Tibial nerve (tissue), 4 donors: ENCODE measurements around the gene WNT6. TPM values are rescaled to one million over a fixed set of nuclear protein-coding genes. Genes with fewer than 3 reads are reported as not detected.

Experiments used
- DNase-seq, 2 donors: peaks; one replicate each; pipeline ENCODE4 v3.0.0-alpha.2; 2019; ENCODE audit warnings: low spot score in 2 of 2
- H3K27ac ChIP-seq, 4 donors: fragments of 200-600 bp; sonication (generic) in 3 of 4; one replicate each; pipeline ENCODE4 v1.5.1; 2017 to 2019; ENCODE audit warnings: mild to moderate bottlenecking in 1 of 4
- H3K27me3 ChIP-seq, 2 donors: fragments of 200-600 bp; sonication (generic) in 1 of 2; one replicate each; pipeline versions ENCODE4 v1.5.1 to v1.6.0; 2017 to 2019
- H3K36me3 ChIP-seq, 3 donors: fragments of 200-600 bp; sonication (generic); one replicate each; pipeline ENCODE4 v1.5.1; 2018 to 2019
- H3K4me1 ChIP-seq, 4 donors: fragments of 200-600 bp; sonication (generic) in 3 of 4; one replicate each; pipeline ENCODE4 v1.5.1; 2017 to 2019
- H3K4me3 ChIP-seq, 4 donors: fragments of 200-600 bp; sonication (generic) in 3 of 4; one replicate each; pipeline ENCODE4 v1.5.1; 2017 to 2019; ENCODE audit warnings: mild to moderate bottlenecking in 1 of 4, moderate library complexity in 1 of 4
- H3K9me3 ChIP-seq, 4 donors: fragments of 200-600 bp; sonication (generic) in 3 of 4; one replicate each; pipeline ENCODE4 v1.5.1; 2017 to 2019
- CTCF ChIP-seq, 5 experiments: fragments of 200-600 bp in 3 of 5; fragments of 450-650 bp in 2 of 5; sonication (generic) in 3 of 5; IDR thresholded peaks; one replicate each; pipeline ENCODE4 v1.5.1; 2016 to 2019; ENCODE audit warnings: antibody characterized with exemption in 5 of 5, mild to moderate bottlenecking in 3 of 5, moderate library complexity in 2 of 5
- EP300 ChIP-seq, 2 donors: sonication (generic); formaldehyde crosslinking; IDR thresholded peaks; one replicate each; pipeline ENCODE4 v1.6.1; 2017; ENCODE audit warnings: antibody characterized with exemption in 2 of 2, mild to moderate bottlenecking in 1 of 2
- POLR2A ChIP-seq, 2 donors: fragments of 450-650 bp; IDR thresholded peaks; one replicate each; pipeline ENCODE4 v1.6.1; 2017; ENCODE audit warnings: antibody characterized with exemption in 2 of 2, mild to moderate bottlenecking in 2 of 2, moderate library complexity in 2 of 2
- WGBS, 2 donors: methylation state at CpG; one replicate each; pipeline ENCODE4 v1.1.5; 2018; 5-methylcytosine and 5-hydroxymethylcytosine counted together
- total RNA-seq, 4 donors: library from RNA; depleted of rRNA; stranded (reverse); fragments of >200 nt; gene quantifications; one replicate each; pipeline ENCODE4 v1.1.0, GENCODE V29; 2016

Gene WNT6
- total RNA-seq, 4 donors from 2014 or later: 26.1 to 81.5 (median 48.2) TPM

- Histone ChIP-seq H3K4me1 (peaks cover 0 to 61% (median 31%) of the 10 kb centered on the region in 4 donors), H3K4me3 (peak overlapping the region in 2 of 4 donors; percentile 25 to 56), H3K27ac (peak overlapping the region in 1 of 4 donors; percentile 4), H3K9me3 (no peaks in the 10 kb centered on the region), H3K27me3 (peaks cover 0 to 66% of the 10 kb centered on the region in 2 donors), H3K36me3 (no peaks in the 10 kb centered on the region)
- no peak for DNase-seq
- 72 to 73% methylated on average over 3 to 4 of the region's 4 CpGs for WGBS, 2 donors
- no peak for TF ChIP-seq CTCF (IDR thresholded peaks at IDR 0.05)
- no peak for TF ChIP-seq EP300 (IDR thresholded peaks at IDR 0.05)
- no peak for TF ChIP-seq POLR2A (IDR thresholded peaks at IDR 0.05)
Measured at GRCh38 chr2:218882866-218883366, 23.3 kb downstream of the WNT6 start.

GRCh38 chr2:218883491-218884490, 24.2 kb downstream of the WNT6 start:
- H3K4me1 ChIP-seq: peaks cover 0 to 53% (median 30%) of the 10 kb centered on the region in 4 donors
- H3K9me3 ChIP-seq: no peaks in the 10 kb centered on the region
- H3K4me3 ChIP-seq: peak overlapping the region; percentile 22 to 56 (median 28)
- 21 to 24% methylated on average over 24 to 33 of the region's 89 CpGs for WGBS, 2 donors
- DNase-seq: no peak
- no peaks in the 10 kb centered on the region for H3K36me3 ChIP-seq
- peaks cover 0 to 58% of the 10 kb centered on the region in 2 donors for H3K27me3 ChIP-seq
- peak overlapping the region in 3 of 4 donors; percentile 38 to 76 (median 59) for H3K27ac ChIP-seq
- TF ChIP-seq CTCF (IDR thresholded peaks at IDR 0.05) (no peak), EP300 (IDR thresholded peaks at IDR 0.05) (no peak), POLR2A (IDR thresholded peaks at IDR 0.05) (no peak)

GRCh38 chr2:218884519-218884918, 24.9 kb downstream of the WNT6 start:
- 92 to 94% methylated on average over 2 of the region's 2 CpGs for WGBS, 2 donors

GRCh38 chr2:218885981-218886947, 26.7 kb downstream of the WNT6 start:
- Histone ChIP-seq H3K4me3 (no peak overlapping the region), H3K4me1 (peaks cover 0 to 29% (median 12%) of the 10 kb centered on the region in 4 donors), H3K36me3 (no peaks in the 10 kb centered on the region), H3K9me3 (no peaks in the 10 kb centered on the region), H3K27ac (no peak overlapping the region), H3K27me3 (peaks cover 0 to 34% of the 10 kb centered on the region in 2 donors)
- TF ChIP-seq CTCF (IDR thresholded peaks at IDR 0.05): no peak
- TF ChIP-seq POLR2A (IDR thresholded peaks at IDR 0.05): no peak
- TF ChIP-seq EP300 (IDR thresholded peaks at IDR 0.05): no peak
- no peak for DNase-seq
- WGBS, 2 donors: 56 to 67% methylated on average over 6 to 11 of the region's 12 CpGs

More at GRCh38 chr2:218884519-218884918, 24.9 kb downstream of the WNT6 start:
- Histone ChIP-seq H3K4me3 (no peak overlapping the region), H3K36me3 (no peaks in the 10 kb centered on the region), H3K4me1 (peaks cover 0 to 46% (median 28%) of the 10 kb centered on the region in 4 donors), H3K27ac (no peak overlapping the region), H3K9me3 (no peaks in the 10 kb centered on the region), H3K27me3 (peaks cover 0 to 51% of the 10 kb centered on the region in 2 donors)
- TF ChIP-seq EP300 (IDR thresholded peaks at IDR 0.05) (no peak), POLR2A (IDR thresholded peaks at IDR 0.05) (no peak), CTCF (IDR thresholded peaks at IDR 0.05) (no peak)
- DNase-seq: no peak
